ENCODE results near the gene RPL22L1. TPM values are rescaled to one million over a fixed set of nuclear protein-coding genes. Genes with fewer than 3 reads are reported as not detected.
"Not testable (repeated sequence)": the region's sequence is repeated elsewhere in the genome, so short reads cannot be mapped to it uniquely, and the experiment has no call there.

The RPL22L1 gene
- total and polyA plus RNA-seq, 2 experiments from 2014 or later = 63.1 to 168 TPM

DNA sequence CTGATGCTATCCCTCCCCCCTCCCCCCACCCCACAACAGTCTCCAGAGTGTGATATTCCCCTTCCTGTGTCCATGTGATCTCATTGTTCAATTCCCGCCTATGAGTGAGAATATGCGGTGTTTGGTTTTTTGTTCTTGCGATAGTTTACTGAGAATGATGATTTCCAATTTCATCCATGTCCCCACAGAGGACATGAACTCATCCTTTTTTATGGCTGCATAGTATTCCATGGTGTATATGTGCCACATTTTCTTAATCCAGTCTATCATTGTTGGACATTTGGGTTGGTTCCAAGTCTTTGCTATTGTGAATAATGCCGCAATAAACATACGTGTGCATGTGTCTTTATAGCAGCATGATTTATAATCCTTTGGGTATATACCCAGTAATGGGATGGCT lies 8.7 kb upstream of the RPL22L1 start:
- H3K27ac ChIP-seq; H3K9me3 ChIP-seq (ENCODE audit: low read depth); H3K4me2 ChIP-seq; H3K79me2 ChIP-seq; H3K27me3 ChIP-seq; H2AFZ ChIP-seq; H4K20me1 ChIP-seq (ENCODE audit: insufficient read depth, poor library complexity, severe bottlenecking); H3K4me1 ChIP-seq (ENCODE audit: insufficient read depth); H3K36me3 ChIP-seq (replicated peaks; ENCODE audit: insufficient read depth, low read depth); H3K4me3 ChIP-seq; H3K9me2 ChIP-seq (replicated peaks; ENCODE audit: insufficient read depth); DNase-seq (ENCODE audit: low spot score): not testable (repeated sequence)
- 69% methylated on average over 3 of the region's 5 CpGs for WGBS (ENCODE audit: low lambda C conversion rate, missing lambda C conversion rate)

GRCh38 chr3:170877311-170877710 lies 7.3 kb upstream of the RPL22L1 start:
- not testable (repeated sequence) for H3K36me3 ChIP-seq (replicated peaks; ENCODE audit: insufficient read depth, low read depth); H3K4me3 ChIP-seq; H3K9me3 ChIP-seq (ENCODE audit: low read depth); DNase-seq (ENCODE audit: low spot score); H3K4me2 ChIP-seq; H4K20me1 ChIP-seq (ENCODE audit: insufficient read depth, poor library complexity, severe bottlenecking); H3K4me1 ChIP-seq (ENCODE audit: insufficient read depth); H3K9me2 ChIP-seq (replicated peaks; ENCODE audit: insufficient read depth); H3K27ac ChIP-seq; H3K79me2 ChIP-seq; H3K27me3 ChIP-seq; H2AFZ ChIP-seq
- 94% methylated on average over 6 of the region's 6 CpGs for WGBS (ENCODE audit: low lambda C conversion rate, missing lambda C conversion rate)

DNA sequence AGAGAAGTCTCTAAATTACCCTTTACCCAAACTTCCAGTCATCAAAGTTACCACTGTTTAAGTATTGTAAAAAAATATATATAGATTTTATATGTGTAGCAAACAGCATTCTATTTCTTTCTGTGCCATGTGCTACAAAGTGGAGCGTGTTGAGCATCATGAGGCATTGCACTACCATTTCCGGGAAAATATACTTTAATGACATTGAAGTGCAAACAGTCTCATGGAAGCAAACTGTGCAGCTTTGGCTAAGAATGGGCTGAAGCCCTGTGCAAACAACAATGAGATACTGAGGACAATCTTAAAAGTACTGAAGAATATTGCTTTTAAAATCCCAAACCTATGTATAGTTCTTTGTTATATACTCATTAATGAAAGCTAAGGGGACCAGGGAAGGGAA lies 6.5 kb upstream of the RPL22L1 start:
- no peak overlapping the region for H3K4me2 ChIP-seq
- no peaks in the 10 kb centered on the region for H3K4me1 ChIP-seq (ENCODE audit: insufficient read depth)
- H3K9me2 ChIP-seq (replicated peaks; ENCODE audit: insufficient read depth) = no peaks in the 10 kb centered on the region
- H3K9me3 ChIP-seq (ENCODE audit: low read depth) = no peaks in the 10 kb centered on the region
- DNase-seq (ENCODE audit: low spot score) = peak; percentile 22
- no peaks in the 10 kb centered on the region for H3K27me3 ChIP-seq
- no peak for TF ChIP-seq EZH2 (IDR thresholded peaks at IDR 0.05; ENCODE audit: borderline replicate concordance)
- no peak for TF ChIP-seq EZH2phosphoT487 (IDR thresholded peaks at IDR 0.05; ENCODE audit: low read depth, severe bottlenecking, unreplicated experiment)
- TF ChIP-seq, protein P1, sequence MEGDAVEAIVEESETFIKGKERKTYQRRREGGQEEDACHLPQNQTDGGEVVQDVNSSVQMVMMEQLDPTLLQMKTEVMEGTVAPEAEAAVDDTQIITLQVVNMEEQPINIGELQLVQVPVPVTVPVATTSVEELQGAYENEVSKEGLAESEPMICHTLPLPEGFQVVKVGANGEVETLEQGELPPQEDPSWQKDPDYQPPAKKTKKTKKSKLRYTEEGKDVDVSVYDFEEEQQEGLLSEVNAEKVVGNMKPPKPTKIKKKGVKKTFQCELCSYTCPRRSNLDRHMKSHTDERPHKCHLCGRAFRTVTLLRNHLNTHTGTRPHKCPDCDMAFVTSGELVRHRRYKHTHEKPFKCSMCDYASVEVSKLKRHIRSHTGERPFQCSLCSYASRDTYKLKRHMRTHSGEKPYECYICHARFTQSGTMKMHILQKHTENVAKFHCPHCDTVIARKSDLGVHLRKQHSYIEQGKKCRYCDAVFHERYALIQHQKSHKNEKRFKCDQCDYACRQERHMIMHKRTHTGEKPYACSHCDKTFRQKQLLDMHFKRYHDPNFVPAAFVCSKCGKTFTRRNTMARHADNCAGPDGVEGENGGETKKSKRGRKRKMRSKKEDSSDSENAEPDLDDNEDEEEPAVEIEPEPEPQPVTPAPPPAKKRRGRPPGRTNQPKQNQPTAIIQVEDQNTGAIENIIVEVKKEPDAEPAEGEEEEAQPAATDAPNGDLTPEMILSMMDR (IDR thresholded peaks at IDR 0.05; ENCODE audit: poor library complexity) = no peak
- no peaks in the 10 kb centered on the region for H3K36me3 ChIP-seq (replicated peaks; ENCODE audit: insufficient read depth, low read depth)
- no peak overlapping the region for H3K4me3 ChIP-seq
- H3K79me2 ChIP-seq = no peaks in the 10 kb centered on the region
- H2AFZ ChIP-seq = no peak overlapping the region
- 39% methylated on average over 2 of the region's 2 CpGs for WGBS (ENCODE audit: low lambda C conversion rate, missing lambda C conversion rate)
- H4K20me1 ChIP-seq (ENCODE audit: insufficient read depth, poor library complexity, severe bottlenecking) = no peaks in the 10 kb centered on the region
- no peak overlapping the region for H3K27ac ChIP-seq

- no peaks in the 10 kb centered on the region for H3K9me2 ChIP-seq (replicated peaks; ENCODE audit: insufficient read depth)
- no peak for DNase-seq (ENCODE audit: low spot score)
- 17% methylated on average over 2 of the region's 2 CpGs for WGBS (ENCODE audit: low lambda C conversion rate, missing lambda C conversion rate)
- TF ChIP-seq EZH2 (IDR thresholded peaks at IDR 0.05; ENCODE audit: borderline replicate concordance) (no peak), EZH2phosphoT487 (IDR thresholded peaks at IDR 0.05; ENCODE audit: low read depth, severe bottlenecking, unreplicated experiment) (no peak)
- TF ChIP-seq, protein P1 (IDR thresholded peaks at IDR 0.05; ENCODE audit: poor library complexity) = no peak
- peak overlapping the region; percentile 56 for H3K4me3 ChIP-seq
- H3K36me3 ChIP-seq (replicated peaks; ENCODE audit: insufficient read depth, low read depth) = no peaks in the 10 kb centered on the region
- H3K4me2 ChIP-seq = peak overlapping the region; percentile 86
- H3K9me3 ChIP-seq (ENCODE audit: low read depth) = no peaks in the 10 kb centered on the region
- peak overlapping the region; percentile 91 for H3K27ac ChIP-seq
- H3K27me3 ChIP-seq = no peaks in the 10 kb centered on the region
- peaks cover 19% of the 10 kb centered on the region for H3K79me2 ChIP-seq
- no peaks in the 10 kb centered on the region for H4K20me1 ChIP-seq (ENCODE audit: insufficient read depth, poor library complexity, severe bottlenecking)
- peak overlapping the region; percentile 43 for H2AFZ ChIP-seq
- peaks cover 8% of the 10 kb centered on the region for H3K4me1 ChIP-seq (ENCODE audit: insufficient read depth)
Observed at GRCh38 chr3:170869239-170869590, 780 bp downstream of the RPL22L1 start.
